ENCODE results near the gene FAM131B.

FAM131B gene

DNA sequence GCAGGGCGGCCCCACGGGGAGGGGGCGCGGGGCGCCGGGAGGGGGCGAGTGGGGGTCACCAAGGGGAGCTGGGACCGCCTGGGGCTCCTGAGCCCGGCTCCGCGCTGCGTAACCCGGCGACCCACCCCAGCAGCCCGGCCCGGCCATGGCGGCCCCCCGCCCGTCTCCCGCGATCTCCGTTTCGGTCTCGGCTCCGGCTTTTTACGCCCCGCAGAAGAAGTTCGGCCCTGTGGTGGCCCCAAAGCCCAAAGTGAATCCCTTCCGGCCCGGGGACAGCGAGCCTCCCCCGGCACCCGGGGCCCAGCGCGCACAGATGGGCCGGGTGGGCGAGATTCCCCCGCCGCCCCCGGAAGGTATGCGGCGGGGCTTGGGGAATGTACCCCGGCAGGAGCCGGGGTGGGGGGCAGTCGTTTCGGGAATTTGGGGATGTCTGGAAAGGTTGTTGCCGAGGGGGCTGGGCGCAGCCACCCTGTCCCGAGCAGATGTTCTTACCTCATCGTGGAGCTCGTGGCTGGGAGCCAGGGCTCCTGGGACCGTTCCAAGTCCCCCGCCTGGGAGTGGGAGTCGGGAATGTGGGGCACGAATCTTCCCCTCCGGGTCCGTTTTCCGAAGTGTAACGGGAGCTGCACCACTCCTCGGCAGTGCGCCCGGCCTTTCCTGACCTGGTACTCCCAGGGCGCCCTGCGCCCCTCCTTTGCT lies 19.1 kb upstream of the FAM131B start:
- H3K9me2 ChIP-seq (replicated peaks; ENCODE audit: control insufficient read depth, low read length): no peaks in the 10 kb centered on the region
- TF ChIP-seq, protein P1, sequence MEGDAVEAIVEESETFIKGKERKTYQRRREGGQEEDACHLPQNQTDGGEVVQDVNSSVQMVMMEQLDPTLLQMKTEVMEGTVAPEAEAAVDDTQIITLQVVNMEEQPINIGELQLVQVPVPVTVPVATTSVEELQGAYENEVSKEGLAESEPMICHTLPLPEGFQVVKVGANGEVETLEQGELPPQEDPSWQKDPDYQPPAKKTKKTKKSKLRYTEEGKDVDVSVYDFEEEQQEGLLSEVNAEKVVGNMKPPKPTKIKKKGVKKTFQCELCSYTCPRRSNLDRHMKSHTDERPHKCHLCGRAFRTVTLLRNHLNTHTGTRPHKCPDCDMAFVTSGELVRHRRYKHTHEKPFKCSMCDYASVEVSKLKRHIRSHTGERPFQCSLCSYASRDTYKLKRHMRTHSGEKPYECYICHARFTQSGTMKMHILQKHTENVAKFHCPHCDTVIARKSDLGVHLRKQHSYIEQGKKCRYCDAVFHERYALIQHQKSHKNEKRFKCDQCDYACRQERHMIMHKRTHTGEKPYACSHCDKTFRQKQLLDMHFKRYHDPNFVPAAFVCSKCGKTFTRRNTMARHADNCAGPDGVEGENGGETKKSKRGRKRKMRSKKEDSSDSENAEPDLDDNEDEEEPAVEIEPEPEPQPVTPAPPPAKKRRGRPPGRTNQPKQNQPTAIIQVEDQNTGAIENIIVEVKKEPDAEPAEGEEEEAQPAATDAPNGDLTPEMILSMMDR (IDR thresholded peaks at IDR 0.05; ENCODE audit: low read depth, low read length, poor library complexity, severe bottlenecking): no peak
- peak; percentile 94; the same call in 1 of the 2 replicates for TF ChIP-seq EZH2phosphoT487 (IDR thresholded peaks at IDR 0.05; ENCODE audit: borderline replicate concordance, low read length)
- no peaks in the 10 kb centered on the region for H3K9me3 ChIP-seq (ENCODE audit: control insufficient read depth, insufficient read depth, low read length)
- H3K27me3 ChIP-seq (ENCODE audit: control insufficient read depth, low read length): peaks cover 17% of the 10 kb centered on the region
- H3K27ac ChIP-seq (ENCODE audit: low read depth, low read length): no peak overlapping the region
- no peaks in the 10 kb centered on the region for H3F3A ChIP-seq (ENCODE audit: control insufficient read depth, insufficient read depth)
- peaks cover 20% of the 10 kb centered on the region for H3K4me1 ChIP-seq (ENCODE audit: control insufficient read depth, low read length)
- no peaks in the 10 kb centered on the region for H3K36me3 ChIP-seq (ENCODE audit: control insufficient read depth, low read length)
- H3K4me2 ChIP-seq (ENCODE audit: low read length): peak overlapping the region; percentile 98
- no peaks in the 10 kb centered on the region for H3K79me2 ChIP-seq (ENCODE audit: control insufficient read depth, low read length)
- peaks cover 6% of the 10 kb centered on the region; the same call in 1 of the 2 replicates for H4K20me1 ChIP-seq (ENCODE audit: control insufficient read depth, insufficient read depth, low read depth, low read length)
- peak overlapping the region; percentile 98 for H3K4me3 ChIP-seq (ENCODE audit: low read length)

DNA sequence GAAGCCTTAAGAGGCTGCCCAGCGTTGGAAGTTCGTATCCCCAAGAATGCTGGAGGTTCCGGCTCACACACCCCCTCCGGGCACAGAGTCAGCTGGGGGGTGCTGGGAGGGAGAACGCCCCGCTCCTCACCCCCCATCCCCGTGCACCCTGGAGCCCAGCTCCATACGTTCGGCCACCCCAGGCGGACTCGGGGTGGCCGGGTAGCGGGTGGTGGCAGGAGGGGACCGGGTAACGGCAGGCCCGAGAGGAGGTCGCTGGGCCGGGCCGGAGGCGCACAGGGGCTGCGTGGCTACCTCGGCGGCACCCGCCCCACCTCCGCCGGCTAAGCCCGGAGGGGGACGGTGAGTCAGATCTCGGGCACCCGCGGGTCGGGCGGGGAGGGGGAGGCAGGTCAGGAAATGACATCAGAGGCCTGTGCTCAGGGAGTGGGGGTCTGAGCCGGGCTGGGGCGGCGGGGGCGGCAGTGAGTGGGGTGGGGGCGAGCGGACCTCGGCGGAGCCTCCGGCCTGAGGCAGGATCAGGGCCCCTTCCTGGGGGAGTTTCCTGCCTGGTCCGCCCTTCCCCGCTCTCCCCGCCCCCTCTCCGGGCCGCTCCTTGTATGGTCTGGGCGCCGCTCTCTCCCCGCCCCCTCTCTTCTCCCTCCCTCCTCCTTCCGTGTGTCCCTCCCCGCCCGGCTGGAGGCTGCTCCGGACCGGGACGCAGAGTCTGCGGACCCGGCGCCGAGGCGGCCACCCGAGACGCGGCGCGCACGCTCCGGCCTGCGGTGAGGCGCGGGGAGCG lies 18.3 kb upstream of the FAM131B start, which contains the start of gene ZYX:
Gene ZYX (plus strand): TSS at position 700 of the 781 bp plus-strand sequence. CDS start 227 bp downstream, outside the sequence.
- Histone ChIP-seq H3K79me2 (ENCODE audit: control insufficient read depth, low read length) (no peaks in the 10 kb centered on the region), H3F3A (ENCODE audit: control insufficient read depth, insufficient read depth) (no peaks in the 10 kb centered on the region), H4K20me1 (ENCODE audit: control insufficient read depth, insufficient read depth, low read depth, low read length) (peaks cover 6% of the 10 kb centered on the region; the same call in 1 of the 2 replicates), H3K36me3 (ENCODE audit: control insufficient read depth, low read length) (no peaks in the 10 kb centered on the region), H3K4me3 (ENCODE audit: low read length) (peak within 1 kb of the TSS; percentile 98), H3K27me3 (ENCODE audit: control insufficient read depth, low read length) (peaks cover 17% of the 10 kb centered on the region), H3K4me1 (ENCODE audit: control insufficient read depth, low read length) (peaks cover 15% of the 10 kb centered on the region), H3K9me3 (ENCODE audit: control insufficient read depth, insufficient read depth, low read length) (no peaks in the 10 kb centered on the region), H3K4me2 (ENCODE audit: low read length) (peak within 1 kb of the TSS; percentile 98), H3K9me2 (replicated peaks; ENCODE audit: control insufficient read depth, low read length) (no peaks in the 10 kb centered on the region), H3K27ac (ENCODE audit: low read depth, low read length) (peak within 1 kb of the TSS; percentile 19; the same call in 1 of the 2 replicates)
- TF ChIP-seq, protein P1 (IDR thresholded peaks at IDR 0.05; ENCODE audit: low read depth, low read length, poor library complexity, severe bottlenecking): no peak
- no peak; the same call in 1 of the 2 replicates for TF ChIP-seq EZH2phosphoT487 (IDR thresholded peaks at IDR 0.05; ENCODE audit: borderline replicate concordance, low read length)

DNA sequence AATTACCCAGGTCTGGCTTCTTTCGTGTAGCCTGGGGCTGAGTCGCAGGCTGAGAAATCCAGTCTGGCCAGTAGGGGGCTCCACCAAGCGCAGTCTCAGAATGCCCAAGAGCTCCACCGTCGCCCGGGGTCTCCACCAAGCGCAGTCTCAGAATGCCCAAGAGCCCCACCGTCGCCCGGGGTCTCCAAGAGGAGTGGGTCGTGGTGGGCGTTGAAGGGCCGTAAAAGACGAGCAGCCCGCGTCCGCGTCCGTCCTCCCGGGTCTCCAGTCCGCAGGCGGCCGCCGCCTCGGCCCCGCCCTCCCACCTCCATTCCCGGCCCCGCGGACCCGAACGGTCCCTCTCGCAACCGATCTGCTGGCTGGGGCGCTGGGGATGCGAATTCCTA lies 17.7 kb upstream of the FAM131B start:
- peaks cover 6% of the 10 kb centered on the region; the same call in 1 of the 2 replicates for H4K20me1 ChIP-seq (ENCODE audit: control insufficient read depth, insufficient read depth, low read depth, low read length)
- peak overlapping the region; percentile 19; the same call in 1 of the 2 replicates for H3K27ac ChIP-seq (ENCODE audit: low read depth, low read length)

More for the DNA sequence above, 17.7 kb upstream of the FAM131B start:
- Histone ChIP-seq H3K9me2 (replicated peaks; ENCODE audit: control insufficient read depth, low read length) (no peaks in the 10 kb centered on the region), H3K36me3 (ENCODE audit: control insufficient read depth, low read length) (no peaks in the 10 kb centered on the region), H3K4me1 (ENCODE audit: control insufficient read depth, low read length) (peaks cover 20% of the 10 kb centered on the region), H3K4me3 (ENCODE audit: low read length) (peak overlapping the region; percentile 98), H3K79me2 (ENCODE audit: control insufficient read depth, low read length) (no peaks in the 10 kb centered on the region), H3K27me3 (ENCODE audit: control insufficient read depth, low read length) (peaks cover 17% of the 10 kb centered on the region), H3K9me3 (ENCODE audit: control insufficient read depth, insufficient read depth, low read length) (no peaks in the 10 kb centered on the region), H3K4me2 (ENCODE audit: low read length) (peak overlapping the region; percentile 98), H3F3A (ENCODE audit: control insufficient read depth, insufficient read depth) (no peaks in the 10 kb centered on the region)
- no peak for TF ChIP-seq EZH2phosphoT487 (IDR thresholded peaks at IDR 0.05; ENCODE audit: borderline replicate concordance, low read length)
- TF ChIP-seq, protein P1 (IDR thresholded peaks at IDR 0.05; ENCODE audit: low read depth, low read length, poor library complexity, severe bottlenecking): peak; percentile 99

Data from DOHH2 (cell line).